ENCODE data around the gene BFAR. TPM values are rescaled to one million over a fixed set of nuclear protein-coding genes. Genes with fewer than 3 reads are reported as not detected.
"Not testable (repeated sequence)": the region's sequence is repeated elsewhere in the genome, so short reads cannot be mapped to it uniquely, and the experiment has no call there.

BFAR gene
- total RNA-seq, 1 donor from 2014 or later, result 80.7 TPM

DNA sequence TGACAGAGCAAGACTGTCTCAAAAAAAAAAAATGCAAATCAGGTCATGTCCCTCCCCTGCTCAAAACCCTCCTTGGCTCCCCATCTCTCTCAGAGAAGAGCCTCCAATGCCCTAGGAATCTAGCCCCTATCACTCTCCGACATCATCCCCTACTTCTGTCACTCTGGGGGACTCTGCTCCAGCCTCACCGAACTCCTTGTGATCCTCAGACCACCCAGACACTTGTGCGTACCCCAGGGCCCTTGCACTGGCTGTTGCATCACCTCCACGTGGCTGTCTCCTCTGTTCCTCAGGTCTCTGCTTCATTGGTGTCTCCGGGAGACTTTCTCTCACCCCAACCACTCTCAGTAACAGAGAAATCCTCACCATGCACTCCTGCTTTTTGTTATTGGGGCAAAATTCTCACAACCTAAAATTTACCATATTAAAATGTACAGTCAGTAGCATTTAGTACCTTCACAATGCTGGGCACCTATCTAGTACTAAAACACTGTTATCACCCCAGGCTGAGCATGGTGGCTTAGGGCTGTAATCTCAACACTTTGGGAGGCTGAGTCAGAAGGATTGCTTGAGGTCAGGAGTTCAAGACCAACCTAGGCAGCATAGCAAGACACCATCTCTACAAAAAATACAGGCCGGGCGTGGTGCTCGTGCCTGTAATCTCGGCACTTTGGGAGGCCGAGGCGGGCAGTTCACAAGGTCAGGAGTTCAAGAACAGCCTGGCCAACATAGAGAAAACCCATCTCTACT, 46.2 kb downstream of the BFAR start:
- no peak overlapping the region for H3K27ac Mint-ChIP-seq (ENCODE audit: unreplicated experiment)

DNA sequence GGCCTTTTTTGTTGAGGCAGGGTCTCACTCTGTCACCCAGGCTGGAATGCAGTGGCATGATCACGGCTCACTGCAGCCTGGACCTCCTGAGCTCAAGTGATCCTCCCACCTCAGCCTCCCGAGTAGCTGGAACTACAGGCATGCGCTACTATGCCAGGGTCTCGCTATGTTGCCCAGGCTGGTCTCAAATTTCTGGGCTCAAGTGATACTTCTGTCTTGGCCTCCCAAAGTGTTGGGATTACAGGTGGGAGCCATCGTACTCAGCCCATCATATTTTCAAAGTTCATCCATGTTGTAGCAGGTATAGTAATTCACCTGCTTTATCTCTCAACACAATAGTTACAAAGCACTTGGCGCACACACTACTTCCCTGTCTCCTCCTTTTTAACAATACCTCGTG, 47.6 kb downstream of the BFAR start:
- H3K4me3 Mint-ChIP-seq (ENCODE audit: unreplicated experiment); H3K27ac Mint-ChIP-seq (ENCODE audit: unreplicated experiment); H3K27me3 Mint-ChIP-seq (ENCODE audit: unreplicated experiment); H3K9me3 Mint-ChIP-seq (ENCODE audit: unreplicated experiment); H3K36me3 Mint-ChIP-seq (ENCODE audit: low read depth, unreplicated experiment); H3K4me1 Mint-ChIP-seq (ENCODE audit: unreplicated experiment); DNase-seq (ENCODE audit: low spot score): not testable (repeated sequence)

More for the DNA sequence above, 46.2 kb downstream of the BFAR start:
- no peaks in the 10 kb centered on the region for H3K9me3 Mint-ChIP-seq (ENCODE audit: unreplicated experiment)
- H3K4me3 Mint-ChIP-seq (ENCODE audit: unreplicated experiment), result no peak overlapping the region
- peaks cover 2% of the 10 kb centered on the region for H3K27me3 Mint-ChIP-seq (ENCODE audit: unreplicated experiment)
- DNase-seq (ENCODE audit: low spot score), result no peak
- H3K36me3 Mint-ChIP-seq (ENCODE audit: low read depth, unreplicated experiment), result peaks cover 7% of the 10 kb centered on the region
- TF ChIP-seq, protein P1, sequence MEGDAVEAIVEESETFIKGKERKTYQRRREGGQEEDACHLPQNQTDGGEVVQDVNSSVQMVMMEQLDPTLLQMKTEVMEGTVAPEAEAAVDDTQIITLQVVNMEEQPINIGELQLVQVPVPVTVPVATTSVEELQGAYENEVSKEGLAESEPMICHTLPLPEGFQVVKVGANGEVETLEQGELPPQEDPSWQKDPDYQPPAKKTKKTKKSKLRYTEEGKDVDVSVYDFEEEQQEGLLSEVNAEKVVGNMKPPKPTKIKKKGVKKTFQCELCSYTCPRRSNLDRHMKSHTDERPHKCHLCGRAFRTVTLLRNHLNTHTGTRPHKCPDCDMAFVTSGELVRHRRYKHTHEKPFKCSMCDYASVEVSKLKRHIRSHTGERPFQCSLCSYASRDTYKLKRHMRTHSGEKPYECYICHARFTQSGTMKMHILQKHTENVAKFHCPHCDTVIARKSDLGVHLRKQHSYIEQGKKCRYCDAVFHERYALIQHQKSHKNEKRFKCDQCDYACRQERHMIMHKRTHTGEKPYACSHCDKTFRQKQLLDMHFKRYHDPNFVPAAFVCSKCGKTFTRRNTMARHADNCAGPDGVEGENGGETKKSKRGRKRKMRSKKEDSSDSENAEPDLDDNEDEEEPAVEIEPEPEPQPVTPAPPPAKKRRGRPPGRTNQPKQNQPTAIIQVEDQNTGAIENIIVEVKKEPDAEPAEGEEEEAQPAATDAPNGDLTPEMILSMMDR (IDR thresholded peaks at IDR 0.05; ENCODE audit: unreplicated experiment), result no peak
- H3K4me1 Mint-ChIP-seq (ENCODE audit: unreplicated experiment), result no peaks in the 10 kb centered on the region

DNA sequence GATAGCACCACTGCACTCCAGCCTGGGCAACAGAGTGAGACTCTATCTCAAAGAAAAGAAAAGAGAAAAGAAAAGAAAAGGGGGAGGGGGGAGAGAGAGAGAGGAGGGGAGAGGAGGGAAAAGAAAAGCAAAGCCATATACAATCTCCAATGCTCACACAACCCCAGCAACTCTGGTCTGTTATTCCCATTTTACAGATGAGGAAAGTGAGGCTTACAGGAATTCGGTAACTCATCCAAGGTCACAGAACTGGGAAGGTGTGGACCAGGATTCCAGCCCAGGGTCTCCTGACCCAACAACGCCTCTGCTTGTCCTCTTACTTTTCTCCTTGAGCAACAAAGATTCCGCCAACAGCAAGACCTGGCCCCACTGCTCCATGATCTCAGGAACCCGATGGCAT, 48.4 kb downstream of the BFAR start:
- Mint-ChIP-seq H3K27me3 (ENCODE audit: unreplicated experiment) (peaks cover 2% of the 10 kb centered on the region), H3K4me3 (ENCODE audit: unreplicated experiment) (no peak overlapping the region), H3K9me3 (ENCODE audit: unreplicated experiment) (no peaks in the 10 kb centered on the region), H3K4me1 (ENCODE audit: unreplicated experiment) (no peaks in the 10 kb centered on the region), H3K27ac (ENCODE audit: unreplicated experiment) (no peak overlapping the region), H3K36me3 (ENCODE audit: low read depth, unreplicated experiment) (peaks cover 7% of the 10 kb centered on the region)
- TF ChIP-seq, protein P1 (IDR thresholded peaks at IDR 0.05; ENCODE audit: unreplicated experiment), result no peak
- DNase-seq (ENCODE audit: low spot score), result no peak

DNA sequence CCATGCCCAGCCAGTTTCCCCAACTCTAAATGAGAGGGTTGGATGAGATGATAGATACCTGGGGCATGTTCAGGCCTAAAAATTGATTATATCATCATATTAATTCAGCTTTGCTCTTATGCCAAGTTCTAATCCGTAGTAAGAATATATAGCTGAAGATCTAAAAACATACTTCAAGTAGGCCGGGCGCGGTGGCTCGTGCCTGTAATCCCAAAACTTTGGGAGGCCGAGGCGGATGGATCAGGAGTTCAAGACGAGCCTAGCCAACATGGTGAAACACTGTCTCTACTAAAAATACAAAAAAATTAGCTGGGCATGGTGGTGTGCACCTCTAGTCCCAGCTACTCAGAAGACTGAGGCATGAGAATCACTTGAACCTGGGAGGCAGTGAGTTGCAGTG, 49.4 kb downstream of the BFAR start:
- TF ChIP-seq, protein P1 (IDR thresholded peaks at IDR 0.05; ENCODE audit: unreplicated experiment), result no peak
- peaks cover 7% of the 10 kb centered on the region for H3K36me3 Mint-ChIP-seq (ENCODE audit: low read depth, unreplicated experiment)
- no peak overlapping the region for H3K27ac Mint-ChIP-seq (ENCODE audit: unreplicated experiment)
- H3K4me1 Mint-ChIP-seq (ENCODE audit: unreplicated experiment), result no peaks in the 10 kb centered on the region
- H3K9me3 Mint-ChIP-seq (ENCODE audit: unreplicated experiment), result no peaks in the 10 kb centered on the region
- peaks cover 2% of the 10 kb centered on the region for H3K27me3 Mint-ChIP-seq (ENCODE audit: unreplicated experiment)
- H3K4me3 Mint-ChIP-seq (ENCODE audit: unreplicated experiment), result no peak overlapping the region
- no peak for DNase-seq (ENCODE audit: low spot score)

DNA sequence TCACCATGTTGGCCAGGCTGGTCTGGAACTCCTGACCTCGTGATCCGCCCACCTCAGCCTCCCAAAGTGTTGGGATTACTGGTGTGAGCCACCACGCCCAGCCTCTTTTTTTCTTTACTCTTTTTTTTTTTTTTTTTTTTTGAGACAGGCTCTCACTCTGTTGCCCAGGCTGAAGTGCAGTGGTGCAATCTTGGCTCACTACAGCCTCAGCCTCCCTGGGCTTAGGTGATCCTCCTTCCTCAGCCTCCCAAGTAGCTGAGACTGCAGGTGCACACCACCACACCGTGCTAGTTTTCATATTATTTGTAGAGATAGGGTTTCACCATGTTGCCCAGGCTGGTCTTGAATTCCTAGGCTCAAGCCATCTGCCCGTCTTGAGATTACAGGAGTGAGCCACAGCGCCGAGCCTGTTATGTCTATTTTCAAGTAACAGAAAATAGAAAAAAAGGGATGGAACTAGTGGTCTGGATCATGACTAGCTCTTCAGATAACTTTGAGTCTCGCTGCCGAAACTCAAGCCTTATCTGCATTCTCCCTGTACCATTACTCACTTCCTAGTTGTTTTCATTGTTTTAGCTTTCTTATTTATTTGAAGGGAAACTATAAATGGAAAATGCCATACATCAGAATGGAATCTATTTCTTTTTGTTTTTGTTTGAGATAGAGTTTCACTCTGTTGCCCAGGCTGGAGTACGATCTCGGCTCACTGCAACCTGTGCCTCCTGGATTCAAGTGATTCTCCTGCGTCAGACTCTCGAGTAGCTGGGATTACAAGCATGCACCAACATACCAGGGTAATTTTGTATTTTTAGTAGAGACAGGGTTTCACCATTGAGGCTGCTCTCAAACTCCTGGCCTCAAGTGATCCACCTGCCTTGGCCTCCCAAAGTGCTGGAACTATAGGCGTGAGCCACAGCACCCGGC, 53.4 kb downstream of the BFAR start:
- not testable (repeated sequence) for H3K36me3 Mint-ChIP-seq (ENCODE audit: low read depth, unreplicated experiment); H3K9me3 Mint-ChIP-seq (ENCODE audit: unreplicated experiment); H3K27ac Mint-ChIP-seq (ENCODE audit: unreplicated experiment); H3K4me3 Mint-ChIP-seq (ENCODE audit: unreplicated experiment); DNase-seq (ENCODE audit: low spot score); H3K27me3 Mint-ChIP-seq (ENCODE audit: unreplicated experiment); H3K4me1 Mint-ChIP-seq (ENCODE audit: unreplicated experiment)

DNA sequence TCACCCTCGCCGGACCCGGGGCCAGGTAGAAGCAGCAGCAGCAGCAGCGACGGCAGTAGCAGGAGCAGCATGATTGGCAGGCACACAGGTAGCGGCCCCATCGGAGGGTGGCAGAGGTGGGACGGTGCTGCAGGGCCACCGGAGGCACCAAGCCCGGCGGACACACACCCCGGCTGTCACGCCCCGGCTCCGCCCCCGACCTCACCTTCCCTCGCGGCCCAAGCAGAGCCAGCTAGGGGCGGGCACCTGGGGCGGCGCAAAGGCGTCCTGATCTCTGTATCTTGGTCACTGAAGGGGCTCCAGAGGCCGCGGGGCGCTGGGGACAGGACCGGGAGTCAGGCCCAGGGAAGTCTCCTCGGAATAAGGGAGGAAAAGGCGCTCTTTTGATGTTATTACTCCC, 61.4 kb downstream of the BFAR start, which contains the start of gene PLA2G10:
Gene PLA2G10, minus strand, starts transcription at position 180 of the 400 bp plus-strand sequence. Its CDS starts 79 bp downstream, at position 101.
- H3K27me3 Mint-ChIP-seq (ENCODE audit: unreplicated experiment); H3K27ac Mint-ChIP-seq (ENCODE audit: unreplicated experiment); H3K9me3 Mint-ChIP-seq (ENCODE audit: unreplicated experiment); H3K4me3 Mint-ChIP-seq (ENCODE audit: unreplicated experiment); DNase-seq (ENCODE audit: low spot score); H3K4me1 Mint-ChIP-seq (ENCODE audit: unreplicated experiment); H3K36me3 Mint-ChIP-seq (ENCODE audit: low read depth, unreplicated experiment): not testable (repeated sequence)

DNA sequence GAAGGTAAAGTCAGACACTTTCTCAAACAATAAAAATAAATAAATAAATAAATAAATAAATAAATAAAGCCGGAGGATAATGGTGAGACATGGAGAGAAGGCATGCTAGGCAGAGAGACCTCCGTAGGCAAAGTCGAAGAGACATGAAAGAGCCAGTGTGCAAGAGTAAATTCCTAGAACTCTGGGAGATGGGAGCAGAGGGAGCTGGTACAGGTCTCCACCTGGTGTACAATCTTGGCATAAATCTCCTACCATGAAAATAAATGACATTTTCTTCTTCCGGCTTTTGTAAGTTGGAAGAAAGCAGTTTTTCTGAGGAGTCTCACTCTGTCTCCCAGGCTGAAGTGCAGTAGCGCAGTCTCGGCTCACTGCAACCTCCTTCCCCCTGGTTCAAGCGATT, 69.1 kb downstream of the BFAR start:
- not testable (repeated sequence) for H3K27me3 Mint-ChIP-seq (ENCODE audit: unreplicated experiment); H3K4me3 Mint-ChIP-seq (ENCODE audit: unreplicated experiment); H3K36me3 Mint-ChIP-seq (ENCODE audit: low read depth, unreplicated experiment); H3K9me3 Mint-ChIP-seq (ENCODE audit: unreplicated experiment); H3K4me1 Mint-ChIP-seq (ENCODE audit: unreplicated experiment); H3K27ac Mint-ChIP-seq (ENCODE audit: unreplicated experiment); DNase-seq (ENCODE audit: low spot score)

DNA sequence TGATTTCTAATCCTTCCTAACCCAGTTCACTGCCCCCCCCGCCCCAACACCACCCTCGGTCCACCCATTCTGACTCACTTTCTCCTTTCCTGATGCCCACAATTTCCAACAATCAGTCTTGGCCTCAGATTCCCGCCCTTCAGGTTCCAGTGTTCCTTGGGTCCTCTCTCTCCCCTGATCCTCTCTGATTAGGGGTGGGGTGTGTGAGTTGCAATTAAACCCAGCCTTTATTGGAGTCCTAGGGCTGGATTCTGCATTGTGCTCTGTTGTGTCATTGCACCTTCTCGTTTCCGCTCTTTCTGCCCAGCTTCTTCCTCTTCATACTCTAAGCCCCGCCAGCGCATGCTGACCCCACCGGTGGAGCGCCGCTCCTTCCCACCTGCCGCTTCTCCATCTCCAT, 69.9 kb downstream of the BFAR start:
- DNase-seq (ENCODE audit: low spot score); H3K27ac Mint-ChIP-seq (ENCODE audit: unreplicated experiment); H3K27me3 Mint-ChIP-seq (ENCODE audit: unreplicated experiment); H3K36me3 Mint-ChIP-seq (ENCODE audit: low read depth, unreplicated experiment); H3K4me1 Mint-ChIP-seq (ENCODE audit: unreplicated experiment); H3K9me3 Mint-ChIP-seq (ENCODE audit: unreplicated experiment); H3K4me3 Mint-ChIP-seq (ENCODE audit: unreplicated experiment): not testable (repeated sequence)
